Measurements from ENCODE around the gene PCDH15.

PCDH15 gene

GRCh38 chr10:53827261-53827660 lies 973.8 kb downstream of the PCDH15 start:
- H2AFZ ChIP-seq (ENCODE audit: low read length), result no peak overlapping the region
- H4K20me1 ChIP-seq (ENCODE audit: insufficient read depth, low read length), result no peaks in the 10 kb centered on the region
- H3K4me1 ChIP-seq (ENCODE audit: low read length), result no peaks in the 10 kb centered on the region
- H3K9ac ChIP-seq (ENCODE audit: low read length), result no peak overlapping the region
- no peaks in the 10 kb centered on the region for H3K9me3 ChIP-seq (replicated peaks; ENCODE audit: insufficient read depth, low read length)
- H3K4me2 ChIP-seq (ENCODE audit: low read depth, low read length), result no peak overlapping the region
- no peak for DNase-seq
- no peak overlapping the region for H3K4me3 ChIP-seq (ENCODE audit: low read length)
- no peaks in the 10 kb centered on the region for H3F3A ChIP-seq (ENCODE audit: insufficient read depth, low read length)
- no peaks in the 10 kb centered on the region for H3K27me3 ChIP-seq (replicated peaks; ENCODE audit: insufficient read depth, low read length)
- TF ChIP-seq, protein P1, sequence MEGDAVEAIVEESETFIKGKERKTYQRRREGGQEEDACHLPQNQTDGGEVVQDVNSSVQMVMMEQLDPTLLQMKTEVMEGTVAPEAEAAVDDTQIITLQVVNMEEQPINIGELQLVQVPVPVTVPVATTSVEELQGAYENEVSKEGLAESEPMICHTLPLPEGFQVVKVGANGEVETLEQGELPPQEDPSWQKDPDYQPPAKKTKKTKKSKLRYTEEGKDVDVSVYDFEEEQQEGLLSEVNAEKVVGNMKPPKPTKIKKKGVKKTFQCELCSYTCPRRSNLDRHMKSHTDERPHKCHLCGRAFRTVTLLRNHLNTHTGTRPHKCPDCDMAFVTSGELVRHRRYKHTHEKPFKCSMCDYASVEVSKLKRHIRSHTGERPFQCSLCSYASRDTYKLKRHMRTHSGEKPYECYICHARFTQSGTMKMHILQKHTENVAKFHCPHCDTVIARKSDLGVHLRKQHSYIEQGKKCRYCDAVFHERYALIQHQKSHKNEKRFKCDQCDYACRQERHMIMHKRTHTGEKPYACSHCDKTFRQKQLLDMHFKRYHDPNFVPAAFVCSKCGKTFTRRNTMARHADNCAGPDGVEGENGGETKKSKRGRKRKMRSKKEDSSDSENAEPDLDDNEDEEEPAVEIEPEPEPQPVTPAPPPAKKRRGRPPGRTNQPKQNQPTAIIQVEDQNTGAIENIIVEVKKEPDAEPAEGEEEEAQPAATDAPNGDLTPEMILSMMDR (IDR thresholded peaks at IDR 0.05; ENCODE audit: low read length), result no peak
- no peak for TF ChIP-seq EZH2 (optimal IDR thresholded peaks at IDR 0.05; ENCODE audit: low read depth, low read length)
- no peak for TF ChIP-seq EZH2phosphoT487 (IDR thresholded peaks at IDR 0.05; ENCODE audit: low read length)
- no peaks in the 10 kb centered on the region for H3K36me3 ChIP-seq (replicated peaks; ENCODE audit: insufficient read depth, low read length)
- H3K27ac ChIP-seq (ENCODE audit: low read length), result no peak overlapping the region
- H3K79me2 ChIP-seq (ENCODE audit: low read length), result no peaks in the 10 kb centered on the region
- H3K9me2 ChIP-seq (replicated peaks; ENCODE audit: insufficient read depth, low read length), result no peaks in the 10 kb centered on the region

- no peaks in the 10 kb centered on the region for H3K9me2 ChIP-seq (replicated peaks; ENCODE audit: insufficient read depth, low read length)
- no peaks in the 10 kb centered on the region for H3K36me3 ChIP-seq (replicated peaks; ENCODE audit: insufficient read depth, low read length)
- H4K20me1 ChIP-seq (ENCODE audit: insufficient read depth, low read length), result no peaks in the 10 kb centered on the region
- TF ChIP-seq EZH2phosphoT487 (IDR thresholded peaks at IDR 0.05; ENCODE audit: low read length) (no peak), EZH2 (optimal IDR thresholded peaks at IDR 0.05; ENCODE audit: low read depth, low read length) (no peak)
- TF ChIP-seq, protein P1 (IDR thresholded peaks at IDR 0.05; ENCODE audit: low read length), result no peak
- no peaks in the 10 kb centered on the region for H3K9me3 ChIP-seq (replicated peaks; ENCODE audit: insufficient read depth, low read length)
- no peak overlapping the region for H2AFZ ChIP-seq (ENCODE audit: low read length)
- DNase-seq, result no peak
- H3K4me1 ChIP-seq (ENCODE audit: low read length), result no peaks in the 10 kb centered on the region
- H3K27ac ChIP-seq (ENCODE audit: low read length), result no peak overlapping the region
- H3K79me2 ChIP-seq (ENCODE audit: low read length), result no peaks in the 10 kb centered on the region
- no peaks in the 10 kb centered on the region for H3F3A ChIP-seq (ENCODE audit: insufficient read depth, low read length)
- no peak overlapping the region for H3K9ac ChIP-seq (ENCODE audit: low read length)
- H3K4me3 ChIP-seq (ENCODE audit: low read length), result no peak overlapping the region
- no peak overlapping the region for H3K4me2 ChIP-seq (ENCODE audit: low read depth, low read length)
- H3K27me3 ChIP-seq (replicated peaks; ENCODE audit: insufficient read depth, low read length), result no peaks in the 10 kb centered on the region
Measured at GRCh38 chr10:53808677-53809372, 992.2 kb downstream of the PCDH15 start.

DNA sequence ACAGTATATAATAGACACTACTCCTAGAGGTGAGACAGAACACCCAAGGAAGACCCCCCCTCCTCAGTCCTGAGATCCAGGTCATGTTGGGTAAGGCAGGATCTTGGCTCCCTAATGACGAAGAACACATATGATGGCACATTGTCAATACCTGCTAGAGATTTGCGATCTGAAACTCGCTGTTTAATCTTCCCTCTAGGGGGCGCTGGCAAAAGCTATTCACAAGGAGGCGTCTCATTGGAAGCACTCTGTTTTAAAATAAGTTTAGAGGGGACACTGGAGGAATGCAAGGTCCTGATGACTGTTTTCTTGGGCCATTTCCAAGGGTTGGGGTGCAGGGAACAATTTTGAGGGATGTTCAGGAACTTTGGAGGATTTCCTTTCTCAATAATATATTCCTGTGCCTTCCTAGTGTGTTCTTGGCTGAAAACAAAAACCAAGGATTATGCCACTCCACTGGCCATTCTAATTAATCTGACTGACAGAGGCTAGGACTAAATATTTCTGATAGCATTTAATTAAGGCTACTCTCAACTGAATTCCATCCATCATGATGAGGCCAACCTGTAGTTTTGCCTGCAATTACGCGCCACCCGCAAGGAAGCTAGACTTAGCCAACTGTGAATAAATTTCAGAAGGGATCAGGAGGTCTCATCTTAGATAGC lies 1014.7 kb downstream of the PCDH15 start:
- H3K36me3 ChIP-seq (replicated peaks; ENCODE audit: insufficient read depth, low read length), result no peaks in the 10 kb centered on the region

More for the DNA sequence above, 1014.7 kb downstream of the PCDH15 start:
- H3K27me3 ChIP-seq (replicated peaks; ENCODE audit: insufficient read depth, low read length), result no peaks in the 10 kb centered on the region
- no peak overlapping the region for H3K9ac ChIP-seq (ENCODE audit: low read length)
- no peaks in the 10 kb centered on the region for H3K79me2 ChIP-seq (ENCODE audit: low read length)
- no peaks in the 10 kb centered on the region for H3F3A ChIP-seq (ENCODE audit: insufficient read depth, low read length)
- no peaks in the 10 kb centered on the region for H3K9me2 ChIP-seq (replicated peaks; ENCODE audit: insufficient read depth, low read length)
- DNase-seq, result no peak
- H2AFZ ChIP-seq (ENCODE audit: low read length), result no peak overlapping the region
- no peak overlapping the region for H3K4me2 ChIP-seq (ENCODE audit: low read depth, low read length)
- H3K9me3 ChIP-seq (replicated peaks; ENCODE audit: insufficient read depth, low read length), result no peaks in the 10 kb centered on the region
- no peaks in the 10 kb centered on the region for H4K20me1 ChIP-seq (ENCODE audit: insufficient read depth, low read length)
- H3K27ac ChIP-seq (ENCODE audit: low read length), result no peak overlapping the region
- TF ChIP-seq, protein P1 (IDR thresholded peaks at IDR 0.05; ENCODE audit: low read length), result peak; percentile 24; the same call in 1 of the 2 replicates
- no peak for TF ChIP-seq EZH2phosphoT487 (IDR thresholded peaks at IDR 0.05; ENCODE audit: low read length)
- no peak for TF ChIP-seq EZH2 (optimal IDR thresholded peaks at IDR 0.05; ENCODE audit: low read depth, low read length)
- no peak overlapping the region for H3K4me3 ChIP-seq (ENCODE audit: low read length)
- H3K4me1 ChIP-seq (ENCODE audit: low read length), result no peaks in the 10 kb centered on the region

Data from MM.1S (cell line).